Daoy (cell line): ENCODE data around the gene LFNG. TPM values are rescaled to one million over a fixed set of nuclear protein-coding genes. Genes with fewer than 3 reads are reported as not detected.
"Not testable (repeated sequence)": the region's sequence is repeated elsewhere in the genome, so short reads cannot be mapped to it uniquely, and the experiment has no call there.

ENCODE experiments used
- DNase-seq: peaks from one replicate; pipeline ENCODE4 v3.0.0-alpha.2; 2015; ENCODE audit warnings: low read depth
- total RNA-seq: library from RNA; depleted of rRNA; stranded (reverse); fragments of >200 nt; shearing (Covaris generic); gene quantifications from 2 replicates; pipeline ENCODE4 v1.2.3, GENCODE V29; 2014

The LFNG gene
- total RNA-seq, 1 experiment from 2014 or later: 16.1 TPM

DNA sequence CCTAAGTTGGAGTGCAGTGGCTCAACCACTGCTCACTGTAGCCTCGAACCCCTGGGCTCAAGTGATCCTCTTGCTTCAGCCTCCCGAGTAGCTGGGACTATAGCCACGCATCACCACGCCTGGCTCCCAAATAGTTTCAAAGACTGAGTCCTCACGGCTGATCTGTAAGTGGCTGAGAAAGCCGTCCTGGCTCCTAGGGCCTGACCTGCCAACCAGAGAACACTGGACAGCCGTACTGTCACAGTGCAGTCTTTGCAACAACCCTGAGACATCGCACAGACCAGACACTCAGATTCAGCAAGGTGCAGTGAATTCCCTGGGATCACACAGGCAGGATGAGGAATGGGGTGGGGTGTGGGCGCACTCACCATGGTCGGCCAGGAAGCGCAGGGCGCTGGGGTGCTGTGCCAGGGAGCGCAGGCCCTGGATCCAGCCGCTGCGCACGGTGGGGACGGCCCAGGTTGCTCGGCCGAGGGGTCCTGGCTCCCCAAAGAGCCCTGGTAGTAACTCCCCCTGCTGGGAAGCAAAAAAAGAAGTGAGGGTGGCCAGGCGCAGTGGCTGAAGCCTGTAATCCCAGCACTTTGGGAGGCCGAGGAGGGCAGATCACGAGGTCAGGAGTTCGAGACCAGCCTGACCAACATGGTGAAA lies 25.1 kb downstream of the LFNG start:
- DNase-seq: no peak

DNA sequence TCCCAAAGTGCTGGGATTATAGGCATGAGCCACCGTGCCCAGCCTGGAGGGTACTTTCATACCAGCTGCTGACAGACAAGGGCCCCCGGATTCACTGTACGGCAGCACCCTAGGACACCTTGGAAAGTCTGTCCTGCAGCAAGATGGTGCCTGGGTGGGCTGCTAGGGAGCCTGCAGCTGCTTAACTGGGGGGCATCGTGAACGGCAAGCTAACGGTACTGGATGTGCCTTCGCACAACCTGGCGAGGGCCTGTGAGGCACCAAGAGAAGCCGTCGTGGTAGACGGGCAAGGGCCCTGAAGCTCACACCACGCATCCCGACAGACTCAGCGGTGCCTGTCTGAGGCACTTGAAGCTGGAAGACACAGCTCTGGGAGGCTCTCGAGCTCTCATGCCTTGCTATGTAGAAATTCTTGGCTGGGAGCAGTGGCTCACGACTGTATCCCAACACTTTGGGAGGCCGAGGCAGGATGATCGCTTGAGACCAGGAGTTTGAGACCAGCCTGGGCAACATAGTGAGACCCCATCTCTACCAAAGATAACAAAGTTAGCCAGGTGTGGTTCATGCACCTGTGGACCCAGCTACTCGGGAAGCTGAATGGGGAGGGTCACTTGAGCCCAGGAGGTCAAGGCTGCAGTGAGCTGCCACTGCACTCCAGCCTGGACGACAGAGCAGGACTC lies 26.3 kb downstream of the LFNG start:
- DNase-seq: no peak

- no peak for DNase-seq
These were observed 27.4 kb downstream of the LFNG start for GRCh38 chr7:2546776-2547586.

GRCh38 chr7:2551418-2551817 lies 31.8 kb downstream of the LFNG start:
- no peak for DNase-seq

- DNase-seq: no peak
These were observed 33.5 kb downstream of the LFNG start for GRCh38 chr7:2553108-2553507.

GRCh38 chr7:2553831-2554581 lies 34.4 kb downstream of the LFNG start:
- no peak for DNase-seq

DNA sequence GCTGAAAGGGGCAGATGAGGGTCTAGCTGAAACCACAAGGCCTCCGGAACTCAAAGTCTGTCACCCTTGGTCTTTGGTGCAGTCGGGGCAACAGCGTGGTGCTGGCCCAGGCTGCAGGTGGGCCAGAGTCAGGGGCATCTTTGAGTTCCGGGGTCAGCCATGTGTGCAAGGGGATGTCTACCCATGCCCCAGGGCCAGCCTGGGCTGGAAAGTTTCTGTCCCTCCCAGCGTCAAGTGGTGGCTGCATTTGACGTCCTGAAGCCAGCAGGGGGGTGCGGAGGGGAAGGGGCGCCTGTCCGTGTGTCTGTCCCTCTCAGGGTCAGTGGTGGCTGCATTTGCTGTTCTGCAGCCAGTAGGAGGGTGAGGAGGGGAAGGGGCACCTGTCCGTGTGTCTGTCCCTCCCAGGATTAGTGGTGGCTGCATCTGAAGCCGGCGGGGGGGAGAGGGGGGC lies 35.1 kb downstream of the LFNG start:
- no peak for DNase-seq

DNA sequence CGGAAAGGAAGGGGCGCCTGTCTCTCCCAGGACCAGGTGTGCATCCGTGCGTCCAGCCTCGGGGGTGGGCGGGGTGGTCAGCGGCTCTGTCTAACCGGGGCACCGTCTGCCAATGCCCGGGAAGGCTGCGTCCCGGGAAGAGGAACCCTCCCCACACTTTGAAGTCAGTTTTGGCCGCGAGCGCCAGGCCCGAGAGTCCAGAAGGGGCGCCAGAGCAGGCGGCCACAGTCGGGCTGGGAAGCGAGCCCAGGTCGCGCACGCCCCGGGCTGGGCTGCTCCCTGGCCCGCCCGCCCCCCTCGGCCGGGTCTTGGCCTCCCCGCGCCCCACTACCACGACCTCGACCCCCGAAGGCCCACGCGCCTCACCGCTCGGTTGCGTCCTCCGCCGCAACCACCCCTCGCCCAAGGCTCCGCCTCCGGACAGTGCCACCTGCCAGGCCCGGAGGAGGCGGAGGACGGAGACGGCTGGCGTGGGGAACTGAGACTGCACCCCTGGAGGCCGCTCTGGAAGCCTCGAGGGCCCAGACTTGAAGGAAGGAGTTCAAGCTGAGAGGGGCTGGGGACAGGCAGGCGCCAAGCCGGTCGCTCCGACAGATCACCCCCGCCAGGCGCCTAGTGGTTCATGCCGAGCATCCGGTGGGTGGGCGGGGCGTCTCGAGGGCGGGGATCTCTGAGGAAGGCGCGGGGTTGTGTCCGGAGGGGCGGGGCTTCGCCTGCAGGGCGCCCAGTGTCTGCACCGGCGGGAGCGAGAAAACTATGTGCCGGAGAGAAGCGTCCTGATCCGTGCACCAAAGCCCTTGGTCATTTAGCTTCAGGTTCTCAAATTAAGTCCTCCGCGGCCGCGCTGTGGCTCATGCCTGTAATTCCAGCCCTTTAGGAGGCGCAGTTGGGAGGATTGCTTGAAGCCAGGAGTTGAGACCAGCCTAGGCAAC lies 35.8 kb downstream of the LFNG start, which contains the start of gene BRAT1:
BRAT1 (minus strand) TSS at position 404 of the 932 bp plus-strand sequence. CDS start 1,093 bp downstream, outside the sequence.
- DNase-seq: peak; percentile 98

DNA sequence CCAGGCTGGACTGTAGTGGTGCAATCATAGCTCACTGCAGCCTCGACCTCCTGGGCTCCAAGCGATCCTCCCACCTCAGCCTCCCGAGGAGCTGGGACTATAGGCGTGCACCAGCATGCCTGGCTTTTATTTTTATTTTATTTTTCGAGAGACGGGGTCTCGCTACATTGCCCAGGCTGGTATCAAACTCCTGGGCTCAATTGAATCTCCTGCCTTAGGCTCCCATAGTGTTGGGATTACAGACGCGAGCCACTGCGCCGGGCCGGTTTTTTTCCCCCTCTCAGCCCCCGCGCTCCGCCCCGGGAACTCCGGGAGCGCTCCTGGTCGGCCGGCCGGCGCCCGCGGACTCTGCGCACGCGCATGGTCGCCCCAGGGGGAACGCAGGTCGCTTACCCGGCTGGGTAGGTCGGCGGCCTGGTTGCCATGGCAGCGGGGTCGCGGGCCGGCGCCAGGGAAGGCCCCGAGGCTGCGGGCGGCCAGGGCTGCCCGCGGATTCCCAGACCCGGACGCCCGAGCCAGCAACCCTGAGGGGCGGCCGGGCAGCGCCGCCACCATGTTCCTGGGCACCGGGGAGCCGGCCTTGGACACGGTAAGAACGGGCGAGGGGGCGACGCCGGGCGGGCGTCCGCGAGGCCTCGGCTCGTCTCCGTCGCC lies 39.2 kb downstream of the LFNG start, which contains the start of gene IQCE:
IQCE (plus strand) TSS at position 351 of the 654 bp plus-strand sequence; CDS start at position 554, 203 bp downstream.
- peak; percentile 92 for DNase-seq

DNA sequence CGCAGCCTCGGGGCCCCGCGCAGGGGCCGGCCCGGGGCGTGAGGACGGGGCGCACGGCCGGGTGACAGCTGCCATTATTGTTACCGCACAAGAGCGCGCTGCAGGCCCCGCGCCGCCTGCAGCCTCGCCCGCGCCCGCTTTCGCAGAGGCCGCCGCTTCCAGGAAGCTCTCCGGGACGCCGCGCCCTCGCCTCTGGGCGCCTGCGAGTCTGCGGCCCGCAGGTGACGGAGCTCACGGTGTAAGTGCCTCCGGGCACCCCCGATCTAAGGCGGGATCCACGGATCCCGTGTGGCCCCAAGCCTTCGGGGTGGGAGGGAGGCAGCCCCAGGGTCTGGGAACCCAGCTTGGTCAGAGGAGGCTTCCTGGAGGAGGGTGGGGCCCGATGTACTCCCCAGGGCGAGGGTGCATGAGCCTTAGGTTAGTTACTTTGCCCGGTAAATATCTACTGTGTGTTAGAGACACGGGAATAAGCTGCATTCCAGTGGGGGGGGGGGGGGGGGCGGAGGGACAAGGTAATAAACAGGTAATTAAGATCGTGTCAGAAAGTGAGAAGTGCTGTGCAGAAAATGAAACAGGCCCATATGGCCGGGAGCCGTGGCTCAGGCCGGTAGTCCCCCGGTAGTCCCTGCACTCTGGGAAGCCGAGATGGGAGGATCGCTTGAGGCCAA lies 39.8 kb downstream of the LFNG start:
- no peak for DNase-seq

DNA sequence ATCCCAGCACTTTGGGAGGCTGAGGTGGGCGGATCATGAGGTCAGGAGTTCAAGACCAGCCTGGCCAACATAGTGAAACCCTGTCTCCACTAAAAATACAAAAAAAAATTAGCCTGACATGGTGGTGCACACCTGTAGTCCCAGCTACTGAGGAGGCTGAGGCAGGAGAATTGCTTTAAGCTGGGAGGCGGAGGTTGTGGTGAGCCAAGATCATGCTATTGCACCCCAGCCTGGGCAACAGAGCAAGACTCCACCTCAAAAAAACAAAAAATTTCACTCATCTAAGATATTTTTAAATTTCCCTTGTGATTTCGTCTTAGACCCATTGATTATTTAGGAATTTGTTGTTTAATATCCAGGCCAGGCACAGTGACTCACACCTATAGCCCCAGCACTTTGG lies 44.4 kb downstream of the LFNG start:
- DNase-seq: not testable (repeated sequence)

DNA sequence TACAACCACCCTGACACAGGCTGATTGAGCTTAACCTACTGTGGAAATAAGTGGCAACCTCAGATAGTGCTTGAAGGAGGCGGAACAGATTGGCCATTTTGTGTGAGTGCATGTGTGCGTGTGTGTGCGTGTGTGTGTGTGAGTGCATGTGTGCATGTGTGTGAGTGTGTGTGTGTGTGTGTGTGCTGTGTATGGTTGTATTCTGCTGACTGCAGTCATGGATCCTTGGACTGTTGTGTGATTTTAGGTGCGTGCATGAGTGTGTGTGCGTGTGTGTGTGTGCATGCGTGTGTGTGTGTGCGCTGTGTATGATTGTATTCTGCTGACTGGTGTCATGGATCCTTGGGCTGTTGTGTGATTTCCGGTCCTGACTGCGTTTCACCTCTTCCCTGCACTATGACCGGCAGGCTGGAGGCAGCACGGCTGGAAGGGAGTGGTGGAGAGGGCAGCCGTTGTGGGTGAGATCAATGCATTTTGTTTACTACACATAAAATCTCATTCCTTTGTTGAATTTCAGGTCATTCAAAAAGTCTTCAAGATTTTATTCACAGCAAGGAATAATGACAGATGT lies 45.5 kb downstream of the LFNG start:
- DNase-seq: no peak

DNA sequence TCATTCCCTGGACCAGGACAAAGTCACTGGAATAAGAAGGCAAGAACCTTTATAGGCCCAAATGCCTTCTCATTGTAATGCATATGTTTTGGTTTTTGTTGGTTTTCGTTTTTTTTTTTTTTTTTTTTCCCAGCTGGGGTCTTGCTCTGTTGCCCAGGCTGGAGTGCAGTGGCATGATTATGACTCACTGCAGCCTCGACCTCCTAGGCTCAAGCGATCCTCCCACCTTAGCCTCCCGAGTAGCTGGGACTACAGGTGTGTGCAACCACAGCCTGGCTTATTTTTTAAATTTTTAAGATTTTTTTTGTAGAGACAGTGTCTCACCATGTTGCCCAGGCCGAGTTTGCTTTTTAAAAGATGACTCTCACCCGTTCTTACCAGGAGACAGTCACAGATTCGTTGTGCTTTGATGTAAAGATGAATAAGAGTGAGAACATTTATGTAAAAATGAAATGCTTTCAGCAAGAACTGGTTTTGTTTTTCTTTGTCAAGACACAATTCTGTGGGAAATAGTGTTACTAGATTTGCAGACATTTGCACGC lies 46.8 kb downstream of the LFNG start:
- DNase-seq: no peak

DNA sequence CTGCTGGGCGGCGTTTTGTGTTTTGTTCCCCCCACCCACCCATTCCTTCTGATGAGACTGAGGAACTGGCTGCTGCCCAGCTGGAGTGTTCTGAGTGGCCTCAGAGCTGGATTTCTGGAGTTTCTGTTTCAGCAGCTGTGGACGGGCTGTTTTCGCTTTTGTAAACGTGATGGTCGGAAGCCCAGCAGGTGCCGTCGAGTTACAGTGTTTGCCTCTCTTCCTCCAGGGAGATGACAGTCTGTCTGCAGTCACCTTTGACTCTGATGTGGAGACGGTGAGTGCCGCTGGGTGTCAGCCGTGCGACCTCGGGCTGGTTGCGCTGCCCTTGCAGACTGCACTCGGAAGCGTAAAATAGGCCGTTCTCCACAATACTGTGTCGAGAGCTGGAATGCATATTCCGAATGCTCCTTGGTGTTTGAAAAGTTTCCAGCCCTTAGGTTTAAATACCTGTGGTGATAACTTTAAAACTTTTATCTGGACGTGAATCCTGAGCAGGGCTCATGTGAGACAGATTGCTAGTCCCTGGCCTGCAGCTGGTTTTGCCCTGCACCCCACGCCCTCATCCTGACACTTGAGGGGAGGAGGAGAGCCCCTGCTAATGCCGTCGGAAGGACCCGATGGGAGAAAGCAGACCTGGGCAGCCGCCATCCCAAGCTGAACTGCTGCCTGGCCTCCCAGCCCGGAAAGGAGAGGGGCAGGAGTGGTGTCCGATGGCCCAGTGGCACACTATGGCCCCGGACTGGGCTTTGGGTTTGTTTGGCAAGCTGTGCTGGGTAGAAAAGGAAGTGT lies 47.5 kb downstream of the LFNG start:
- DNase-seq: no peak

GRCh38 chr7:2567679-2568278 lies 48.2 kb downstream of the LFNG start:
- no peak for DNase-seq

GRCh38 chr7:2568521-2569223 lies 49.1 kb downstream of the LFNG start:
- DNase-seq: no peak

GRCh38 chr7:2569421-2569820 lies 49.8 kb downstream of the LFNG start:
- DNase-seq: no peak
